GM19397 (cell line): Measurements from ENCODE around the gene SNRPE.
A peak's percentile ranks its signal among the peaks of the same experiment; 100 is the strongest.
"Not testable (repeated sequence)": the region's sequence is repeated elsewhere in the genome, so short reads cannot be mapped to it uniquely, and the experiment has no call there.

Experiments used
- ATAC-seq: cut with Tn5 transposase; IDR thresholded peaks from one replicate; pipeline ENCODE4 v1.9.1; 2021; ENCODE audit warnings: mild to moderate bottlenecking, moderate library complexity; ENCODE audit not compliant: unreplicated experiment

SNRPE gene

DNA sequence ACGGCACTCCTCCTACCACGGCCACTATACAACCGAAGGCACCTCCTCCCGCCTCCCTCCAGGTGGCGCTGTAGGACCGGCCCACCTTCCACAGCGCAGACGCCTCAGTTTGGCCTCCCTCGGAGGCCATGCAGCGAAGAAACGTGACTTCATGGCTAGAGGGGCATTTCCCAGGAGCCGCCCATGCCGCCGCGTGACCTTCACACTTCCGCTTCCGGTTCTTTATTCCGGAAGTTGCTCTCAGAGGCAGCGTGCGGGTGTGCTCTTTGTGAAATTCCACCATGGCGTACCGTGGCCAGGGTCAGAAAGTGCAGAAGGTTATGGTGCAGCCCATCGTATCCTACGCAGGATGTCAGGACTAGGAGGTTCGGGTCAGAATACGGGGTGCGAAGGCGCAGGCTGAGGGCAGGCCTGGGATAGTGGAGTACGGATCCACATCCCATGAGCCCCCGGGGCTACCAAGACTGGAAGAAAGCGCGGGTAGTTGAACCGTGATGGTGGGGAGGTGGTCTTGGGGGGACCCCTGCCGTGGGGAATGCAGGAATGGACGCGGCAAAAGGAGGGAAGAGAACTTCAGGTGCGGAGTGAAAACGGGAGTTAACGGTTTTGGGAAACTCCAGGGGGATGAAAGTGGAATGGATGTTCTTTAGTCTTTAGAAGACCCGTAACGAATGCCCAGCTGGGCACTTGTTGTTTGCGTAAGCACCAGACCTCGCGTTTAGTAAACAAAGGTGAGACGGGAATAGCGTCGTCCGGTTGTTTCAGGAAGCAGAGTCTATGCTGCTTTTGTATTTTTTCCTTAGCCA lies at the start of gene SNRPE:
Gene SNRPE, plus strand, starts transcription at position 221 of the 806 bp plus-strand sequence. Its CDS starts 61 bp downstream, at position 282.
- ATAC-seq = peak; percentile 96

DNA sequence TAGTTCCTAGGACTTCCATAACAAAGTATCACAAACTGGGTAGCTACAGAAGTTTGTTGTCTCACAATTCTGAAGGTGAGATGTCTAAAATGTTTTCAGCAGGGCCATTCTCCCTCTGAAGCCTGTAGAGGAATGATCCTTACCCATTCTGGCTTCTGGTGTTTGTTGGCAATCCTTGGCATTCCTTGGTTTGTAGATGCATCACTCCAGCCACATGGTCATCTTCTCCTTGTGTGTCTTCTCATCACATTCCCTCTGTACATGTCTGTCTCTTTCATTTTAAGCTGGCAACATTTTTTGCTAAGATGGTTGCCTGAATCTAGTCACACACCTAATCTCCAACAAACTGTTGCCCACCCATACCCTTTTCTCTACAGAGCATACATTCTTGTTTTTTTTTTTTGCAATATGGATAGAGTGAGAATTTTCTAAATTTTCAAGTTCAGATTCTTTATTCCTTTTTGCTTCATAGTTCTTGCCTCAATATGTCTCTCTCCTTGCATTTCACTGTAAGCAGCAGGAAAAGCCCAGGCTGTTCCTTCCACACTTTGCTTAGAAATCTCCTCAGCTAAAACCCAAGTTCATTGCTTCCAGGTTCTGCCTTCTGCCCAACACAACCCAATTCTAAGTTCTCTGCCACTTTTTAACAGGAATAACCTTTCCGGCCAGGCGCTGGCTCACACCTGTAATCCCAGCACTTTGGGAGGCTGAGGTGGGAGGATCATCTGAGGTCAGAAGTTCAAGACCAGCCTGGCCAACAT lies 47.6 kb upstream of the SNRPE start:
- no peak for ATAC-seq

DNA sequence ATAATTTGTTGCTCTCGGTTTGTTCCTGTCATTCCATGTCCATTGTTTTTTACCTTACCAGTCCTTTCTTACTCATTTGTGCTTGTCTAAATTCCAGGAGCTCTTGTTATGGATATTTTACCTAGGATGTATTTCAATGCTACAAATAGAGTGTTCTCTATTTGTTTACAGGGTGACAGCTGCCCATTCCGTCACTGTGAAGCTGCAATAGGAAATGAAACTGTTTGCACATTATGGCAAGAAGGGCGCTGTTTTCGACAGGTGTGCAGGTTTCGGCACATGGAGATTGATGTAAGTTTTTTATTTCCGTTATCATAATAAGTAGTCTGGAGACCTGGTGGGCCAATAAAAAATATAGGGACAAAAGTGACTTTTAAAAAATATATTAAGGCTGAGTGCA lies 43.0 kb upstream of the SNRPE start:
- no peak for ATAC-seq

DNA sequence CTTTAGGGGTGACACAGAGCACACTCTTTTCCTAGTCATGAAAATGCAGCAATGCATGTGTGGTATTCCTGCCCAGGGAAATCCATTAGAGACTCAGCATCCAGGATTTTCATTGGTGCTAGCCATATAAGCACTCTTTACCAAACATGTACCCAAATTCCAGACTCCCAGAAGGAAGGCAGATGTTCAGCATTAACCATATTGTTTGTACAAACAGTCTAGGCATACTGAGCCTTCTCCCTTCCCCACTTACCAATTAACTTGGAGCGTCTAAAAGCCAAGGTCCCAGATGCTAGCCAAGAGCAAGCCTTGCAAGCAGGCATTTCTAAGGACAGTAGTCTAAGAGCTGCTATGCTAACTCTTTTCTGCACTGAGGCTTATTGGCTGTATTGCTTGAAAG lies 38.1 kb upstream of the SNRPE start:
- no peak for ATAC-seq

DNA sequence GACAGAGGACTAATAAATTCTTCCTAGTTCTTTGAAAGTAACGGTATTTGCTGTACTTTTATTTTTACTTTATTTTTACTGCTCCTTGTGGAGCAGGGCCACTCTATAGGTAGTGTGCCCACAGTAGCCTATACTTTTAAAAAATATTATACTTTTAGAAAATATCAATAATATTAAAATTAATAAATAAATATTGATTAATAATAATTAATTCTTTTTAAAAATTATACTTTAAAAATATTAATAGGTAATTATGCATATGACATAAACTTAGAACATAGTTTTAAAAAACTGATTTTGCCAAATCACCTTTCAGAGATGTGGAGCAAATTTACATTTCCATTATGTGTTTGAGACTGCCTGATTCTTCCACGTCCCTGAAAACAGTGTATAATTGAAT lies 35.2 kb upstream of the SNRPE start:
- ATAC-seq = no peak

DNA sequence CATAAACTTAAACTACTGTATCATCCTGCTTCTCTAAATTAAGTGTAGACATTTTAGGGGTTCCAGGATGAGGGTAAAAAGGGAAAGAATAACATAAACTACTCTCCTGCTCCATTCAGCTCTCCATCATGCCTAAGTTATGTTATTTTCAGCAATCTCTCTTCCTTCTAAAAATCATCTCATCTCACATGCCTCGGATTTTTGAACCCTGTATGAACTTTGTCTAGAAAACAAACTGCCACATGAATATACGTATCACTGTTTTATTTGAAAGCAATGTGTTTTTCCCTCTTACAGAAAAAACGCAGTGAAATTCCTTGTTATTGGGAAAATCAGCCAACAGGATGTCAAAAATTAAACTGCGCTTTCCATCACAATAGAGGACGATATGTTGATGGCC lies 33.4 kb upstream of the SNRPE start:
- ATAC-seq = no peak

DNA sequence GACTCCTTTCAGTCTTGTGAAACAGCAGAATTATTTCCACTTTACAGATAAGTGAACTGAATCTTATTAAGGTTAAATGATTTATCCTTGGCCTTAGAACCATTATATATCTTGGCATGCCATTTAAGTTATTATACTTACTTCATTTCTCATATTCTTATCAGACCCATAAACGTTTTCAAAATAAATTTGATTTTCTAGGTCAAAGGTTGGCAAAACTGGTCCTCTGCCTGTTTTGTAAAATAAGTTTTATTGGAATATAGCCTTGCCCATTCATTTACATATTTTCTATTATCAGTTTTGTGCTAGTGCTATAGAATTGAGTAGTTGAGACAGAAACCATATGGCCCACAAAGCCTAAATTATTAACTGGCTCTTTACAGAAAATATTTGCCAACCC lies 32.9 kb upstream of the SNRPE start:
- ATAC-seq = no peak

DNA sequence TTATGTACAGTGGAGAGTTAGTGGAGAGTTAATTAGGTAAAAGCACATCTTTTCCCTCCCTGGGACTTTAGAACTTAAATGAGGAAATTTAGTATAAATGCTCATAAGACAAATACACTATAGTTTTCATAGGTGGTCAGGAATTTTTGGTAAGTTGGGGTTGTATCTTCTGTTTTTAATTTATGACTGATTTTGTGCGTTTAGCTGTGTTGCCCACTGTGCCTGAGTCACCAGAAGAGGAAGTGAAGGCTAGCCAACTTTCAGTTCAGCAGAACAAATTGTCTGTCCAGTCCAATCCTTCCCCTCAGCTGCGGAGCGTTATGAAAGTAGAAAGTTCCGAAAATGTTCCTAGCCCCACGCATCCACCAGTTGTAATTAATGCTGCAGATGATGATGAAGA lies 32.2 kb upstream of the SNRPE start:
- ATAC-seq = not testable (repeated sequence)

DNA sequence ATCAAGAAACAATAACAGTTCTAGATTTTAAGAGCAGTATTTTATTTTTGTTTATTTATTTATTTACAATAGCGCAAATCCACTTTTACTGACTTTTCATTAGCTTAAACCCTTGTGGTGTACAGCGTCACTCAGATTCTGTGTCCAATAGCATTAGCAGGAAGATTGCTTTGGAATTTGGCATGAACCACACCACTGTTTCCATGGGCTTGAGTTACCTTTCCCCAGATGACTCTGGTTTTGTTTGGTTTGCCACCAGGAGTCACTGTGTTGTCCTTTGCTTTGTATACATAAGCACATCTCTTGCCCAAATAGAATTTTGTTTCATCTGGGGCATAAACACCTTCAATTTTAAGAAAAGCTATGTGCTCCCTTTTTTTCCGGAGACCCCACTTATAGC lies 25.9 kb upstream of the SNRPE start:
- no peak for ATAC-seq

DNA sequence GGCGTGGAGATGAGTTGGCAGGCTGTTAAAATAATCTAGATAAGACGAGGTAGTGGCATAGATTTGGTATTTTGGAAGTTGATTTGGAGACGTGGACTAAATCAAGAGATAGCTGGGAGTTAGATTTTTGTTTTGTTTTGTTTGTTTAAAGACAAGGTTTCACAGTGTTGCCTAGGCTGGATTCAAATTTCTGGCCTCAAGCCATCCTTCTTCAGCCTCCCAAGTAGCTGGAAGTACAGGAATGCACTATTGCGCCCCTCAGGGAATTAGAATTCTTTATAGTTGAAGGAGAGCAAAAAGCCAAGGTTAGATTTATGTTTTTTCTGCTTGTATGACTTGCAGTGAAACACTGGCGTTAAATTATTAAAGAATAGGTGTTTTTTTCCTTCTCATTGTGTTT lies 22.3 kb upstream of the SNRPE start:
- ATAC-seq = no peak

DNA sequence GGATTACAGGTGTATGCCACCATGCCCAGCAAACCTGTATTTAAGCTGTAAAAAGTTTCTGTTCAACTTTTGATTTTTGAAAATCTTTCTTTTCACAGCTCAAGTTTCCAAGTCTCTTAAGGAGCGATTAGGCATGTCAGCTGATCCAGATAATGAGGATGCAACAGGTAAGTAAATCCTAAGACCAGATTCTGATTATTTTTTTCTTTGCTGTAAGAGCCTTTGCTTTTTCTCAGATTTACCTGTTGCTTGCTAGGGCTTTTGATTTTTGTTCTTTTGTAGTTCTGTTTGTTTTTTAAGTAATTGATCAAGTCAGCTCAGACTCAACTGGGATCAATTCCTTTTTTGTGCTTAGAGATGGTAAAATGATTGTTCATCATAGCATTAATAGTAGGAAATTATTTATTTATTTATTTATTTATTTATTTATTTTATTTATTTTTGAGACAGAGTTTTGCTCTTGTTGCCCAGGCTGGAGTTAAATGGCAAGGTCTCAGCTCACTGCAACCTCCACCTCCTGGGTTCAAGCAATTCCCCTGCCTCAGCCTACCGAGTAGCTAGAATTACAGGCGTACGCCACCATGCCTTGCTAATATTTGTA lies 21.1 kb upstream of the SNRPE start:
- no peak for ATAC-seq

DNA sequence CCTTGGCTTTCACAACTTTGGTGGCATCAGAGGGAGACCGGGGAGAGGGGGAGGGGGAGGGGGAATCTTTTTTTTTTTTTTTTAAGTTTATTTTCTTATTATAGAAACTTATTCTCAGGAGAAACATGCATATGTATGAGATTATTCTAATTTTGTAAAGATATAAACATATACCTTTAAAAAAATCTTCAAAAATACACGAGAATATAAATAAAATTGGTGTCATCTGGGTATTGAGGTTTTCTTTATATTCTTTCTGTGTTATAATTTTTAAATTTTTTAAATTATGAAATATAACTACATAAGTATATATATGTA lies 18.9 kb upstream of the SNRPE start:
- no peak for ATAC-seq

DNA sequence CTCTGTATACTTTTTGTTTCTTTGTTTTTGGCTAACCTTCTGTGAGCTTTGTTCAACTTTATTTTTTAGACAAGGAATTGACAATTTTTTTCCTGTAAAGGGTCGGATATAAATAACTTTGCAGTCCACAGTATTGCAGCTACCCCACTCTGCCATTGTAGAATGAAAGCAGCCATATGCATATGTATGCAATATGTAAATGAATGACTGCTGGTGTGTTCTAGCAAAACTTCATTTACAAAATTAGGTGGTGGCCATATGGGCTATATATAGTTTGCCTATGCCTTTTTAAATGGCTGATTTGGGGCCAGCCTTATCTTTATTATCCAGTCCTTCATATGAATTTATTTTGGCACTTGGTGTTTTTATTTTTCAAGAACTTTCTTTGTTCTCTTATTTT lies 18.0 kb upstream of the SNRPE start:
- ATAC-seq = no peak

DNA sequence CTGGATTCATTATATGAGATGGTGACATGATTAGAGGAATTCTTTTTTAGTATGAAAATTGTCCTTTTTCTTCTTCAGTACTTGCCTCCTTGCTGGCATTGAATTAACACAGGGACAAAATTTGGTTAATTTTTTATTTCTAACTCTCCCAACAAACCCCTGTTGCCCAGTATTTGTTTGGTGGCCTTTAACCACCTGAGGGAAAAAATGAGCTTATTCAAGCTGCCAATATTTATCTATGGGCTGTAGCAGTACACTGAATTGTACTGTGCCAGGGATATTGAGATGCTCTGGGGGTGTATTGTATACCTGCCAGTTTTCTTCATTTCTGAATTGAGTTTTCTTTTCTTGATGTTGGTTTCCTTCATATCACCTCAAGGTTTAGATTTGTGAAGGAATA lies 8.3 kb upstream of the SNRPE start:
- not testable (repeated sequence) for ATAC-seq

DNA sequence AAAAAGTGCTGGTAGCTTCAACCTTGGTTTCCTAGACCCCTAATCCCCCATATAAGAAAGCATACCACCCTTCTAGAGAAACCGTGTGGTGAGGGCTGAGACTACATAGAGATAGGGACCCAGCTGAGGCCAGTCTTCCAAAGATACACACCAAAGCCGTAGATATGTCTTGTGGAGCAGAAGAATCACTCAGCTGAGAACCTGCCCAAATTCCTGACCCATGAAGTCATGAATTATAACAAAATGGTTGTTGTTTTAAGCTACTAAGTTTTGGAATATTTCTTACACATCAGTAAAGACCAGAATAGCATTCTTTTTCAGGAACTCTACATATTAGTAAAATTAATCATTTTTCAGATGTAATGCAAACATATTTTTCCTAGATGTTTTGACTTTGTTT lies 3.3 kb upstream of the SNRPE start:
- no peak for ATAC-seq

DNA sequence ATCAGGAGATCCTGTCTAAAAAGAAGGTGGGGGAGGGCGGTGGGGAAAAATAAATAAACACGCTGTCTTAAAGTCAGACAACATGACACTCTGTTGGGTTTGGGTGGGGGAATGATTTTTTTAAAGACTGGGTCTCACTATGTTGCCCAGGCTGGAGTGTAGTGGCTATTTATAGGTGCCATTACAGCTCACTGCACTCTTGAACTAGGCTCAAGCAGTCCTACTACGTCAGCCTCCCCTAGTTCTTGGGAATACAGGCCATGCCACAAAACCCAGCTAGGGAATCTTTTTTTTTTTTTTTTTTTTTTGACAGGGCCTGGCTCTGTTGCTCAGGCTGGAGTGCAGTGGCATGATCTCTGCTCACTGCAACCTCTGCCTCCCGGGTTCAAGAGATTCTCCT lies 2.4 kb upstream of the SNRPE start:
- ATAC-seq = no peak

DNA sequence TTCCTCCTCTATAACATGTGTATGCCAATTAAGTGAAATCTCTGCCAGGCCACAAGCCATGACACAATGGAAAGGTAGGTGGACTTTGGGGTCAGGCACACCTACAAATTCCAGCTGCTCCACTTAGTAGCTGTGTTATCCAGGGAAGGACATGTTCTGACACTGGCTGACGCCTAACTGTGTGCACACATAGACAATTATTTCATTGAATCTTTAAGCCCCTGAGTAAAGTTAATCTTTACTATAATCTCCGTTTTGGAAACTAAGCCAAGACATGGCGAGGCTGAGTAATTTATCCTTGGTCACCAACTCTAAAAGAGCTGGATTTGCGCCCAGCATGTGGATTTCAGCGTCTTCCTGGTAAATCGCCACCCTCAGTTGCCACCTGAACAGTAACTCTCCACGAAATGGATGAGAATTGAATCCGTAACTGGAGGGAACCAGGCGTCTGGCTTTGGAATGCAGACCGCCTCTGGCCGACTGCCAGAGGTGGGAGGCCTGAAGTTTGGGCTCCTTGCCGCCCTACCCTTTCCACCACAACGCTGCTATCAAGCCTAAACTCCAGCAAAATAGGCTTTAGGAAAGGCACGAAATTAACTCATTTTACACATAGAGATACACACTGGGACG lies 888 bp upstream of the SNRPE start:
- ATAC-seq = no peak

DNA sequence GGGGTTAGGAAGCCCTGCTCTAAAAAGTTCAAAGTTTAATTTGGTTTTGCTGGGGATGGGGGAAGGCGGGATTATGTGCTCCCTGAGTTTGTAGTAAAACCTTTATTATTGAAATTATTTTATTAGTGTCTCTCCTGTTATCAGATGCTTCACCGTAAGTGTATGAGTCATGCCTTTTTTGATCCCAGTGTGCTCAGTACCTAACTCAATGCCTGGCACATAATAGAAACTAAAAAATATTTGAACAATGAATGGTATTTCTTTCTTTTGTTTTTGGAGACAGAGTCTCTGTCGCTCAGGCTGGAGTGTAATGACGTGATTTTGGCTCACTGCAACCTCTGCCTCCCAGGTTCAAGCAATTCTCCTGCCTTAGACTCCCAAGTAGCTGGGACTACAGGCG lies 6.4 kb downstream of the SNRPE start:
- no peak for ATAC-seq

DNA sequence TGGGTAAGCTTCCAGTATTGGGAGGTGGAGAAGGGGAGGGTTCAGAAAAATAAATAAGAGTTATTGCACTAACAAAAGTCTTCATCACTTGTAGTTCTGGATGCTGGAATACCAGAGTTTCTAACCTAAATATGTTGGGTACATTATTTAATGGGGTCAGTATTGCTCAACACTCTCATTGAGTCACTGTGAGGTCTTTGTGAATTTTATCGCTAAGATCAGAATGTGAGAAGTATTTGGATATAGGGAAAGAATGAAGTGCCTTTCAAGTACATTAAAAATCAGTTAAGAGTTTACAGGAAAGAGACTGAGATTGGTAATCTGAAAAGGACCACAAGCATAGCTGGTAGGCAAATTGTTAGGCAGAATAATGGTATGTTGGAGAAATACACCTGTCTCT lies 8.8 kb downstream of the SNRPE start:
- no peak for ATAC-seq

DNA sequence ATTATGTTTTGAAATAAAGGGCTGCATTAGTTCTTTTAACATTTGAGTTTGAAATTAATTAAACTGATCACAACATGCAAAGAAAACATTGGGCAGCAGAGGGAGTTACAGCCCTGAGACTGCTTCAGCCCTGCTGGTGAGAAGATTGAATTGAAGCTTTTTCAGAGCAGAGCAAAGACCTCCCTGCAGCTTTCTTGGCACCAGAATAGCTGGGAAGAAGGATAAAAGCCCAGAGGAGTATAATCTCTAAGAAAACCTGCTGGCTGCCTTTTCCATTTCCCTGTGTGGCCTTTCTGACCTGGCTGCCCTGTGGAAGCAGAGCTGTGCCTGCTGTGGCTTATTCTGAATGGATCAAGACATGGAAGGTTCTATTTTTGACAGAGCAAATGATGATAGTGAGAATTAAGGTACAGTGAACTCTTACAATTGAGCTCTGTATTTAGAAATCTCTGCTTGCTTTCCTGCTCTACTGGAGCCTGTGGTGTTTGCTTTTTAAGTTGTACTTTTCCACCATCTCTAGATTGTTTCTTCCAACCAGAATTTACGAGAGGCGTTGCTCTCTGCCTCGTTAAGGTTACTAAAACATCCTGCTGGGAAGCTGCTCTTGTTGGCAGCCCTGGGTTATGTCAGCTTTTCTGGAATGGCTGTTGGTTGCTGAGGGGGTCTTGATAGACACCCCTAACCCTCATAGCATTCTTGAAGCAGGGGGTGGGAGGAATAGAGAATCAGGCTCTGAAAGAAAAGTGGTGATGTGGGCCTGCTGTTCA lies 9.9 kb downstream of the SNRPE start:
- ATAC-seq = no peak

DNA sequence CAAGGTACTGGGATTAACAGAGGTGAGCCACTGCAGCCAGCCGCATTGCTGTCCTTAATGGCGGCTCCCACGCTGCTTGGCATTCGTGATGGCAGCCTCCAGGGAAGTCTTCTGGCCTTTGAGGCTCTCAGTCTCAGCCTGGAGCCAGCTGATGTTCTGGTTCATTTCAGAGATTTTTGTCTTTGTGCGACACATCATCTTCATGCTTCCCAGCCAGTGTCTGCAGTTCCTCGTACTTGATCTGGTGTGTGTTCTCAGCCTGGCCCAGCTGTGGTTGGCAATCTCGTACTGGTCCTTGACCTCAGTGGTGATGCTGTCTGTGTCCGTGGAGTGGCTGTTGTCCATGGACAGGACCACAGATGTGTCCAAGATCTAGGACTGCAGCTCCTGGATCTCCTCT lies 11.7 kb downstream of the SNRPE start:
- no peak for ATAC-seq
